Activated T-cell treated with anti-CD3 and anti-CD28 coated beads for 1 hour (primary cell): Measurements from ENCODE around the gene TTC34.
"Not testable (repeated sequence)": the region's sequence is repeated elsewhere in the genome, so short reads cannot be mapped to it uniquely, and the experiment has no call there.

ENCODE experiments used
- DNase-seq: peaks from one replicate; pipeline ENCODE4 v3.0.0-alpha.2; 2020; ENCODE audit warnings: low read depth

Gene TTC34

GRCh38 chr1:2657909-2658308, 143.6 kb downstream of the TTC34 start:
- DNase-seq = not testable (repeated sequence)

GRCh38 chr1:2657124-2657523, 144.4 kb downstream of the TTC34 start:
- DNase-seq = not testable (repeated sequence)

- not testable (repeated sequence) for DNase-seq
Observed at GRCh38 chr1:2655598-2656434, 145.7 kb downstream of the TTC34 start.

GRCh38 chr1:2654443-2654948, 147.0 kb downstream of the TTC34 start:
- not testable (repeated sequence) for DNase-seq

- not testable (repeated sequence) for DNase-seq
Observed at GRCh38 chr1:2653741-2654442, 147.6 kb downstream of the TTC34 start.

- not testable (repeated sequence) for DNase-seq
Observed at GRCh38 chr1:2652926-2653571, 148.4 kb downstream of the TTC34 start.

- DNase-seq = not testable (repeated sequence)
Observed at GRCh38 chr1:2652152-2652925, 149.2 kb downstream of the TTC34 start.

GRCh38 chr1:2650967-2651645, 150.4 kb downstream of the TTC34 start:
- DNase-seq = no peak

- no peak for DNase-seq
Observed at GRCh38 chr1:2646837-2647236, 154.7 kb downstream of the TTC34 start.

GRCh38 chr1:2645776-2646175, 155.7 kb downstream of the TTC34 start:
- no peak for DNase-seq

- no peak for DNase-seq
Observed at GRCh38 chr1:2645143-2645542, 156.3 kb downstream of the TTC34 start.

- no peak for DNase-seq
Observed at GRCh38 chr1:2644591-2645101, 156.8 kb downstream of the TTC34 start.

- DNase-seq = no peak
Observed at GRCh38 chr1:2644171-2644570, 157.3 kb downstream of the TTC34 start.

GRCh38 chr1:2643414-2644077, 157.9 kb downstream of the TTC34 start:
- no peak for DNase-seq

- peak; percentile 90 for DNase-seq
Observed at GRCh38 chr1:2642560-2643413, 158.7 kb downstream of the TTC34 start.

- no peak for DNase-seq
Observed at GRCh38 chr1:2642131-2642559, 159.3 kb downstream of the TTC34 start.

GRCh38 chr1:2641381-2642130, 159.9 kb downstream of the TTC34 start:
- DNase-seq = no peak

GRCh38 chr1:2640626-2641025, 160.9 kb downstream of the TTC34 start:
- DNase-seq = no peak
